Upper lobe of left lung (tissue), 4 donors: ENCODE results near the gene WNT5A.

Experiments
- POLR2A ChIP-seq, 4 donors: fragments of 450-650 bp; IDR thresholded peaks; one replicate each; pipeline ENCODE4 v1.5.1; 2016 to 2017; ENCODE audit warnings: antibody characterized with exemption in 4 of 4, mild to moderate bottlenecking in 2 of 4
- POLR2AphosphoS5 ChIP-seq, 2 donors: sonication (generic); formaldehyde crosslinking; IDR thresholded peaks; one replicate each; pipeline ENCODE4 v1.5.1; 2017; ENCODE audit warnings: antibody characterized with exemption in 2 of 2
- TF ChIP-seq, protein P1 (sequence below), 6 experiments: fragments of 450-650 bp in 4 of 6; fragments of 200-600 bp in 2 of 6; sonication (generic) in 2 of 6; IDR thresholded peaks; one replicate each; pipeline ENCODE4 v1.5.1; 2016 to 2019; ENCODE audit warnings: antibody characterized with exemption in 6 of 6

DNA sequence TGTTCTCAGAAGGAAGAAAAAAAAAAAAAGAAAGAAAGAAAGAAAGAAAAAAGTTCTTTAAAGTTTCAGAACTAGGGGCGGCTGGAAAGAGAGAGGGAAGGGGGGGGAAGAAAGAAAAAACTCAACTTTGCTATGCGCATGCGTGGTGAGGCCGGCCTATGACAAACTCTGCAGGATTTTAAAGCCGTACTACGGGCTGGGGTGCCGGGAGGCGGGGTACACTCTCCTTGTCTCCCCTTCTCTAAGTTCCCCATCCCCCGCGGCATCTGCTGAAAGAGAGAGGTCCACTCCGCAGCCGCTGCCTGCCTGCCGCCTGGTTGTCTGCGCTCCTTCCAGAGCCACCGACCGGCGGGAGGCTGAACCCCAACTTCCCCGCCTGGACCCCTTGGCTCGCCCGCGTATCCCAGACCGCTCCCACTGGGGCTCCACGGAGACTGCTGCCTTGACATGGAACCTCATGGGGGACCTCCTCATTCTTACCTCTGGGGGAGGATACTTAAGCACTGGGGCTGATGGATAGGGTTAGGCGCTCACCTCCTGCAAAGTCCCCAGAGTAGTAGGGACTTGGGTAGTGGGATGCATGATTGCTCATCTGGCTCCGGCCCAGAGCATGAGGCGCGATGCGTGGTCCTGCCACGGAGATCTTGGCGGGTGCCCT is 1.4 kb upstream of the WNT5A start:
- TF ChIP-seq POLR2AphosphoS5 (IDR thresholded peaks at IDR 0.05) = no peak
- TF ChIP-seq, protein P1, sequence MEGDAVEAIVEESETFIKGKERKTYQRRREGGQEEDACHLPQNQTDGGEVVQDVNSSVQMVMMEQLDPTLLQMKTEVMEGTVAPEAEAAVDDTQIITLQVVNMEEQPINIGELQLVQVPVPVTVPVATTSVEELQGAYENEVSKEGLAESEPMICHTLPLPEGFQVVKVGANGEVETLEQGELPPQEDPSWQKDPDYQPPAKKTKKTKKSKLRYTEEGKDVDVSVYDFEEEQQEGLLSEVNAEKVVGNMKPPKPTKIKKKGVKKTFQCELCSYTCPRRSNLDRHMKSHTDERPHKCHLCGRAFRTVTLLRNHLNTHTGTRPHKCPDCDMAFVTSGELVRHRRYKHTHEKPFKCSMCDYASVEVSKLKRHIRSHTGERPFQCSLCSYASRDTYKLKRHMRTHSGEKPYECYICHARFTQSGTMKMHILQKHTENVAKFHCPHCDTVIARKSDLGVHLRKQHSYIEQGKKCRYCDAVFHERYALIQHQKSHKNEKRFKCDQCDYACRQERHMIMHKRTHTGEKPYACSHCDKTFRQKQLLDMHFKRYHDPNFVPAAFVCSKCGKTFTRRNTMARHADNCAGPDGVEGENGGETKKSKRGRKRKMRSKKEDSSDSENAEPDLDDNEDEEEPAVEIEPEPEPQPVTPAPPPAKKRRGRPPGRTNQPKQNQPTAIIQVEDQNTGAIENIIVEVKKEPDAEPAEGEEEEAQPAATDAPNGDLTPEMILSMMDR (IDR thresholded peaks at IDR 0.05) = no peak
- peak in 1 of 4 donors; percentile 38 for TF ChIP-seq POLR2A (IDR thresholded peaks at IDR 0.05)
